Thyroid gland (tissue), 4 donors: ENCODE data around the gene IGFBP3. TPM values are rescaled to one million over a fixed set of nuclear protein-coding genes. Genes with fewer than 3 reads are reported as not detected.

Experiments
- DNase-seq, 2 donors: peaks; one replicate each; pipeline ENCODE4 v3.0.0-alpha.2; 2019
- H3K27ac ChIP-seq, 3 donors: fragments of 200-600 bp; sonication (generic); 1 replicate in 2 of 3; 2 replicates in 1 of 3; pipeline ENCODE4 v1.5.1; 2016 to 2019; ENCODE audit warnings: mild to moderate bottlenecking in 1 of 3, moderate library complexity in 1 of 3
- H3K27me3 ChIP-seq: fragments of 200-600 bp; sonication (generic); one replicate; pipeline ENCODE4 v1.5.1; 2019
- H3K36me3 ChIP-seq, 2 donors: fragments of 200-600 bp; sonication (generic); one replicate each; pipeline ENCODE4 v1.5.1; 2016 to 2019
- H3K4me1 ChIP-seq, 2 donors: fragments of 200-600 bp; sonication (generic); one replicate each; pipeline ENCODE4 v1.5.1; 2017 to 2019
- H3K4me3 ChIP-seq, 3 donors: fragments of 200-600 bp; sonication (generic); replicated peaks in 1 of 3; 1 replicate in 2 of 3; 2 replicates in 1 of 3; pipeline ENCODE4 v1.5.1; 2016; ENCODE audit warnings: mild to moderate bottlenecking in 1 of 3
- H3K9me3 ChIP-seq: fragments of 200-600 bp; sonication (generic); one replicate; pipeline ENCODE4 v1.5.1; 2017
- CTCF ChIP-seq, 6 experiments: fragments of 200-600 bp in 3 of 6; fragments of 450-650 bp in 3 of 6; sonication (generic) in 3 of 6; IDR thresholded peaks; one replicate each; pipeline ENCODE4 v1.5.1; 2016 to 2019; ENCODE audit warnings: antibody characterized with exemption in 6 of 6, mild to moderate bottlenecking in 2 of 6, inconsistent platforms in 1 of 6, moderate library complexity in 1 of 6
- POLR2A ChIP-seq, 2 donors: fragments of 450-650 bp; IDR thresholded peaks; one replicate each; pipeline ENCODE4 v1.6.1; 2017; ENCODE audit warnings: antibody characterized with exemption in 2 of 2, mild to moderate bottlenecking in 2 of 2, moderate library complexity in 1 of 2
- WGBS, 2 donors: methylation state at CpG; one replicate each; pipeline ENCODE4 v1.1.5; 2017; 5-methylcytosine and 5-hydroxymethylcytosine counted together
- intact Hi-C: fragments of 100-400 bp; cut with DNase I; formaldehyde crosslinking; loops from one replicate; pipeline ENCODE4 v1.15.1; 2023
- total RNA-seq, 4 donors: library from RNA; depleted of rRNA; stranded (reverse); fragments of >200 nt; gene quantifications; one replicate each; pipeline ENCODE4 v1.2.3, GENCODE V29; 2016

Gene IGFBP3
- total RNA-seq, 4 donors from 2014 or later = 37.9 to 95.1 (median 58.7) TPM

GRCh38 chr7:45888993-45889366 lies 32.1 kb downstream of the IGFBP3 start:
- WGBS, 2 donors = 22 to 45% methylated on average over 8 to 9 of the region's 14 CpGs
- Histone ChIP-seq H3K4me1 (peaks cover 0 to 10% of the 10 kb centered on the region in 2 donors), H3K27ac (no peak overlapping the region), H3K9me3 (no peaks in the 10 kb centered on the region), H3K36me3 (no peaks in the 10 kb centered on the region), H3K4me3 (no peak overlapping the region), H3K27me3 (peaks cover 11% of the 10 kb centered on the region)
- no peak for TF ChIP-seq CTCF (IDR thresholded peaks at IDR 0.05)
- no peak for TF ChIP-seq POLR2A (IDR thresholded peaks at IDR 0.05)
- intact Hi-C loops = no loop called here
- no peak for DNase-seq

DNA sequence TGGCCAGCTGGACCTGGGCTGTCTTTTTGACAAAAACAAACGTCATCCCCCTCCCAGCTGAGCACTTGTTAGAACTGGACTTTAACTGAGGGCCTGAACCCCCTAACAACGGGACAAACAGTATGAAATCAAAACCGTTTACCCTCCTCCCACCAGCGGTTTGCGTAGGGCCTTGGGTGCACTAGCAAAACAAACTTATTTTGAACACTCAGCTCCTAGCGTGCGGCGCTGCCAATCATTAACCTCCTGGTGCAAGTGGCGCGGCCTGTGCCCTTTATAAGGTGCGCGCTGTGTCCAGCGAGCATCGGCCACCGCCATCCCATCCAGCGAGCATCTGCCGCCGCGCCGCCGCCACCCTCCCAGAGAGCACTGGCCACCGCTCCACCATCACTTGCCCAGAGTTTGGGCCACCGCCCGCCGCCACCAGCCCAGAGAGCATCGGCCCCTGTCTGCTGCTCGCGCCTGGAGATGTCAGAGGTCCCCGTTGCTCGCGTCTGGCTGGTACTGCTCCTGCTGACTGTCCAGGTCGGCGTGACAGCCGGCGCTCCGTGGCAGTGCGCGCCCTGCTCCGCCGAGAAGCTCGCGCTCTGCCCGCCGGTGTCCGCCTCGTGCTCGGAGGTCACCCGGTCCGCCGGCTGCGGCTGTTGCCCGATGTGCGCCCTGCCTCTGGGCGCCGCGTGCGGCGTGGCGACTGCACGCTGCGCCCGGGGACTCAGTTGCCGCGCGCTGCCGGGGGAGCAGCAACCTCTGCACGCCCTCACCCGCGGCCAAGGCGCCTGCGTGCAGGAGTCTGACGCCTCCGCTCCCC lies 32.7 kb downstream of the IGFBP3 start, which contains the start of gene IGFBP1:
IGFBP1 (plus strand) TSS at position 304 of the 808 bp plus-strand sequence; CDS start at position 469, 165 bp downstream.
- intact Hi-C loops = no loop called here
- DNase-seq = peak; percentile 7 to 20
- WGBS, 2 donors = 7 to 9% methylated on average over 10 to 33 of the region's 73 CpGs
- peaks cover 11% of the 10 kb centered on the region for H3K27me3 ChIP-seq
- no peaks in the 10 kb centered on the region for H3K36me3 ChIP-seq
- H3K27ac ChIP-seq = no peak within 1 kb of the TSS
- peaks cover 0 to 10% of the 10 kb centered on the region in 2 donors for H3K4me1 ChIP-seq
- no peak for TF ChIP-seq POLR2A (IDR thresholded peaks at IDR 0.05)
- H3K4me3 ChIP-seq = no peak within 1 kb of the TSS
- H3K9me3 ChIP-seq = no peaks in the 10 kb centered on the region

- peaks cover 0 to 10% of the 10 kb centered on the region in 2 donors for H3K4me1 ChIP-seq
- H3K4me3 ChIP-seq = no peak overlapping the region
- H3K9me3 ChIP-seq = no peaks in the 10 kb centered on the region
- H3K27ac ChIP-seq = no peak overlapping the region
- H3K27me3 ChIP-seq = peaks cover 11% of the 10 kb centered on the region
- no peaks in the 10 kb centered on the region for H3K36me3 ChIP-seq
- intact Hi-C loops = no loop called here
- no peak for DNase-seq
- no peak for TF ChIP-seq CTCF (IDR thresholded peaks at IDR 0.05)
- no peak for TF ChIP-seq POLR2A (IDR thresholded peaks at IDR 0.05)
- 94 to 99% methylated on average over 5 of the region's 5 CpGs for WGBS, 2 donors
Measured at GRCh38 chr7:45886931-45887667, 34.0 kb downstream of the IGFBP3 start.

DNA sequence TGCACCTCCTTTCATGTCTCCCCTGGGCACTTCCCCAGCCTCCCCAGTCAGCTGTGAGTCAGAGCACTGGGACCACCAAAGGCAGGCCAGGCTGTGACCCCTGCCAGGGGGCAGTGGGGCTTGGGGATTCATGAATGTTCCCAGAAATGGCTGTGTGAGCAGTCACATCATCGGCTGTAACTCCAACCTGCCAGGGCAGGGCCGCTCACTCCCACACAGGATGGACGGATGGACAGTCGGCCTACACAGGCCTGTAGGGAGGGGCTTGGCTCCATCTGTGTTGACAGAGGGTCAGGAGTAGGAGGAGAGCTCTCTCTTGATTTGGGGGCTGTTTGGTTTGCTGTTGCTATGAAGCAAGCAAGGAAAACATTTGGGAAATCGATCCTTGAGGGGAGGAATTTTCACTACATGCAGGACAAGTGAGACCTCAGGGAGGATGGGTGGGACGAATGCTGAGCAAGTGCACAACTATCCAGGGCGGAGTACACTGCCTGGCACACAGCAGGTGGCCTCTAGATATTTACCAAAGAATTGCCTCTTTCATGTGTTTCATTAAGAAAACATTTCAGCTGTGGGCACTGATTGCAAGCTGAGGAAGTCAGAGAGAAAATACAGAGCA lies 35.7 kb downstream of the IGFBP3 start:
- 60 to 66% methylated on average over 3 to 7 of the region's 7 CpGs for WGBS, 2 donors
- Histone ChIP-seq H3K36me3 (no peaks in the 10 kb centered on the region), H3K9me3 (no peaks in the 10 kb centered on the region), H3K27ac (no peak overlapping the region), H3K4me3 (no peak overlapping the region), H3K27me3 (peaks cover 11% of the 10 kb centered on the region), H3K4me1 (peaks cover 0 to 10% of the 10 kb centered on the region in 2 donors)
- TF ChIP-seq POLR2A (IDR thresholded peaks at IDR 0.05) (no peak), CTCF (IDR thresholded peaks at IDR 0.05) (no peak)
- intact Hi-C loops = no loop called here
- no peak for DNase-seq

DNA sequence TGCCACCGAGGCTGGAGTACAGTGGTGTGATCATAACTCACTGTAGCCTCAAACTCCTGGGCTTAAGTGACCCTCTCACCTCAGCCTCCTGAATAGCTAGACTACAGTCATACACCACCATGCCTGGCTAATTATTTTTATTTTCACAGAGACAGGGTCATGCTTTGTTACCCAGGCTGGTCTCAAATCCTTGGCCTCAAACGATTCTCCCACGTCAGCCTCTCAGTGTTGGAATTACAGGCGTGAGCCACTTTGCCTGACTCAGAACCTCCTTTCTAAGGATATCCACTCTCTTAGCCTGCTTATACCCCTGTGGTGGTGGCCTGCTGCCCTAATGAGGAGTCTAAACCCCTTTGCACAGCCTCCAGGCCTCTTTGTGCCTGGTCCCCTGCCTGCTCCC lies 36.9 kb downstream of the IGFBP3 start:
- intact Hi-C loops = no loop called here
- Histone ChIP-seq H3K9me3 (no peaks in the 10 kb centered on the region), H3K4me1 (peaks cover 0 to 10% of the 10 kb centered on the region in 2 donors), H3K27ac (no peak overlapping the region), H3K27me3 (peaks cover 11% of the 10 kb centered on the region), H3K4me3 (no peak overlapping the region), H3K36me3 (no peaks in the 10 kb centered on the region)
- 75 to 83% methylated on average over 4 of the region's 4 CpGs for WGBS, 2 donors
- no peak for DNase-seq
- TF ChIP-seq POLR2A (IDR thresholded peaks at IDR 0.05) = no peak
- no peak for TF ChIP-seq CTCF (IDR thresholded peaks at IDR 0.05)
